OCI-LY1 (cell line): Measurements from ENCODE around the gene CSMD2.

Experiments
- H2AFZ ChIP-seq: fragments of 200-600 bp; sonication (generic), shearing (Covaris generic); 2 replicates; pipeline ENCODE4 v1.6.0; 2014; ENCODE audit warnings: antibody characterized with exemption, mild to moderate bottlenecking, low read length
- H3F3A ChIP-seq: fragments of 200-600 bp; sonication (generic), shearing (Covaris generic); 2 replicates; pipeline ENCODE4 v1.6.0; 2014; ENCODE audit warnings: mild to moderate bottlenecking, antibody characterized with exemption, low read length, moderate library complexity; ENCODE audit not compliant: insufficient read depth
- H3K27ac ChIP-seq: fragments of 200-600 bp; sonication (generic); 2 replicates; pipeline ENCODE4 v1.5.1; 2014; ENCODE audit warnings: low read length, mixed run types, mild to moderate bottlenecking, low read depth; ENCODE audit not compliant: poor library complexity, severe bottlenecking
- H3K27me3 ChIP-seq: fragments of 200-600 bp; sonication (generic); 2 replicates; pipeline ENCODE4 v1.6.0; 2014; ENCODE audit warnings: antibody characterized with exemption, mild to moderate bottlenecking, low read length, moderate library complexity; ENCODE audit not compliant: insufficient read depth
- H3K36me3 ChIP-seq: fragments of 200-600 bp; sonication (generic); 2 replicates; pipeline ENCODE4 v1.6.1; 2014; ENCODE audit warnings: mild to moderate bottlenecking, antibody characterized with exemption, low read length, moderate library complexity, mixed read lengths; ENCODE audit not compliant: insufficient read depth
- H3K4me1 ChIP-seq: fragments of 200-600 bp; sonication (generic); 2 replicates; pipeline ENCODE4 v1.5.1; 2014; ENCODE audit warnings: mild to moderate bottlenecking, low read length, moderate library complexity; ENCODE audit not compliant: insufficient read depth, severe bottlenecking
- H3K4me2 ChIP-seq: fragments of 200-600 bp; sonication (generic), shearing (Covaris generic); 2 replicates; pipeline ENCODE4 v1.6.1; 2014; ENCODE audit warnings: low read length
- H3K4me3 ChIP-seq: fragments of 200-600 bp; sonication (generic); 2 replicates; pipeline ENCODE4 v1.5.1; 2014; ENCODE audit warnings: low read length, low read depth, mild to moderate bottlenecking, mixed read lengths; ENCODE audit not compliant: poor library complexity, severe bottlenecking
- H3K79me2 ChIP-seq: fragments of 200-600 bp; shearing (Covaris generic); 2 replicates; pipeline ENCODE4 v1.6.1; 2016; ENCODE audit warnings: mixed run types, low read length, mixed read lengths; ENCODE audit not compliant: insufficient read depth
- H3K9ac ChIP-seq: fragments of 200-600 bp; sonication (generic), shearing (Covaris generic); 2 replicates; pipeline ENCODE4 v1.6.1; 2014; ENCODE audit warnings: mild to moderate bottlenecking, low read length, mixed read lengths
- H3K9me2 ChIP-seq: fragments of 200-600 bp; sonication (generic), shearing (Covaris generic); 2 replicates; pipeline ENCODE4 v1.6.1; 2014; ENCODE audit warnings: low read depth, mild to moderate bottlenecking, low read length, mixed read lengths
- H3K9me3 ChIP-seq: fragments of 200-600 bp; shearing (Covaris generic); 2 replicates; pipeline ENCODE4 v1.6.1; 2014; ENCODE audit warnings: low read length, mixed read lengths
- H4K20me1 ChIP-seq: fragments of 200-600 bp; sonication (generic), shearing (Covaris generic); 2 replicates; pipeline ENCODE4 v1.6.0; 2016; ENCODE audit warnings: mild to moderate bottlenecking, low read length; ENCODE audit not compliant: insufficient read depth
- CTCF ChIP-seq: fragments of 200-600 bp; sonication (generic), shearing (Covaris generic); IDR thresholded peaks from 2 replicates; pipeline ENCODE4 v1.5.1; 2017; ENCODE audit warnings: mild to moderate bottlenecking, antibody characterized with exemption, low read length, moderate library complexity, mixed read lengths
- EZH2 ChIP-seq: fragments of 200-600 bp; sonication (generic), shearing (Covaris generic); IDR thresholded peaks from 2 replicates; pipeline ENCODE4 v1.8.0; 2017; ENCODE audit warnings: borderline replicate concordance, mixed run types, mild to moderate bottlenecking, antibody characterized with exemption, low read length, moderate library complexity, mixed read lengths

Gene CSMD2

GRCh38 chr1:33826711-33827110, 338.3 kb downstream of the CSMD2 start:
- no peak overlapping the region for H3K4me2 ChIP-seq
- no peaks in the 10 kb centered on the region for H3K9me3 ChIP-seq
- no peaks in the 10 kb centered on the region for H3K79me2 ChIP-seq
- H3K36me3 ChIP-seq = no peaks in the 10 kb centered on the region
- H3K27ac ChIP-seq = no peak overlapping the region
- H4K20me1 ChIP-seq = no peaks in the 10 kb centered on the region
- no peaks in the 10 kb centered on the region for H3K9me2 ChIP-seq
- H3F3A ChIP-seq = no peaks in the 10 kb centered on the region
- H3K4me1 ChIP-seq = no peaks in the 10 kb centered on the region
- H3K27me3 ChIP-seq = no peaks in the 10 kb centered on the region
- H3K4me3 ChIP-seq = no peak overlapping the region
- no peak overlapping the region for H3K9ac ChIP-seq
- TF ChIP-seq EZH2 = no peak
- no peak for TF ChIP-seq CTCF
- H2AFZ ChIP-seq = no peak overlapping the region

- Histone ChIP-seq H3K36me3 (no peaks in the 10 kb centered on the region), H3K4me3 (no peak overlapping the region), H3F3A (no peaks in the 10 kb centered on the region), H3K4me2 (no peak overlapping the region), H3K4me1 (no peaks in the 10 kb centered on the region), H3K9ac (no peak overlapping the region), H3K9me2 (no peaks in the 10 kb centered on the region), H3K79me2 (no peaks in the 10 kb centered on the region), H2AFZ (no peak overlapping the region), H3K27ac (no peak overlapping the region), H3K9me3 (no peaks in the 10 kb centered on the region), H3K27me3 (no peaks in the 10 kb centered on the region), H4K20me1 (no peaks in the 10 kb centered on the region)
- TF ChIP-seq EZH2 = no peak
- TF ChIP-seq CTCF = no peak
These were observed 338.7 kb downstream of the CSMD2 start for GRCh38 chr1:33826311-33826710.

- Histone ChIP-seq H3K36me3 (no peaks in the 10 kb centered on the region), H3K9ac (no peak overlapping the region), H3F3A (no peaks in the 10 kb centered on the region), H3K27me3 (no peaks in the 10 kb centered on the region), H2AFZ (no peak overlapping the region), H3K4me3 (no peak overlapping the region), H3K9me3 (no peaks in the 10 kb centered on the region), H3K27ac (no peak overlapping the region), H3K4me2 (no peak overlapping the region), H3K79me2 (no peaks in the 10 kb centered on the region), H3K4me1 (no peaks in the 10 kb centered on the region), H4K20me1 (no peaks in the 10 kb centered on the region), H3K9me2 (no peaks in the 10 kb centered on the region)
- no peak for TF ChIP-seq EZH2
- TF ChIP-seq CTCF = no peak
These were observed 339.5 kb downstream of the CSMD2 start for GRCh38 chr1:33825506-33825905.
